Frontal cortex (tissue), 4 donors: Measurements from ENCODE around the gene WDR72. TPM values are rescaled to one million over a fixed set of nuclear protein-coding genes. Genes with fewer than 3 reads are reported as not detected.
"Not testable (repeated sequence)": the region's sequence is repeated elsewhere in the genome, so short reads cannot be mapped to it uniquely, and the experiment has no call there.

ENCODE experiments used
- DNase-seq, 2 donors: peaks; one replicate each; pipeline ENCODE4 v3.0.0; 2012; ENCODE audit warnings: low spot score in 2 of 2
- FAIRE-seq: peaks from 2 replicates; lab custom pipeline; 2012; peaks lifted over from hg19 to GRCh38; lab: Jason Lieb, UNC
- total RNA-seq: library from RNA; depleted of rRNA; stranded (reverse); fragments of >200 nt; gene quantifications from one replicate; pipeline ENCODE4 v1.2.3, GENCODE V29; 2014
- donor health status: control.
- donor health status: control.
- donor health status: control.

WDR72 gene
- total RNA-seq, 1 donor from 2014 or later: under 0.01 TPM

- FAIRE-seq (no peak), DNase-seq (no peak)
Measured at GRCh38 chr15:53548236-53548635, 211.2 kb downstream of the WDR72 start.

DNA sequence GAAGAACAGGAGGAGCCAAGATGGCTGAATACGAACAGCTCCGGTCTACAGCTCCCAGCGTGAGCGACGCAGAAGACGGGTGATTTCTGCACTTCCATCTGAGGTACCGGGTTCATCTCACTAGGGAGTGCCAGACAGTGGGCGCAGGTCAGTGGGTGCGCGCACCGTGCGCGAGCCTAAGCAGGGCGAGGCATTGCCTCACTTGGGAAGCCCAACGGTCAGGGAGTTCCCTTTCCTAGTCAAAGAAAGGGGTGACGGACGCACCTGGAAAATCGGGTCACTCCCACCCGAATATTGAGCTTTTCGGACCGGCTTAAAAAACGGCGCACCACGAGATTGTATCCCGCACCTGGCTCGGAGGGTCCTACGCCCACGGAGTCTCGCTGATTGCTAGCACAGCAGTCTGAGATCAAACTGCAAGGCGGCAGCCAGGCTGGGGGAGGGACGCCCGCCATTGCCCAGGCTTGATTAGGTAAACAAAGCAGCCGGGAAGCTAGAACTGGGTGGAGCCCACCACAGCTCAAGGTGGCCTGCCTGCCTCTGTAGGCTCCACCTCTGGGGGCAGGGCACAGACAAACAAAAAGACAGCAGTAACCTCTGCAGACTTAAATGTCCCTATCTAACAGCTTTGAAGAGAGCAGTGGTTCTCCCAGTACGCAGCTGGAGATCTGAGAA, 218.7 kb downstream of the WDR72 start:
- not testable (repeated sequence) for FAIRE-seq, DNase-seq

- no peak for DNase-seq
- FAIRE-seq: no peak
Measured at GRCh38 chr15:53539878-53540277, 219.6 kb downstream of the WDR72 start.

- DNase-seq: no peak
- no peak for FAIRE-seq
Measured at GRCh38 chr15:53536479-53537120, 222.9 kb downstream of the WDR72 start.

DNA sequence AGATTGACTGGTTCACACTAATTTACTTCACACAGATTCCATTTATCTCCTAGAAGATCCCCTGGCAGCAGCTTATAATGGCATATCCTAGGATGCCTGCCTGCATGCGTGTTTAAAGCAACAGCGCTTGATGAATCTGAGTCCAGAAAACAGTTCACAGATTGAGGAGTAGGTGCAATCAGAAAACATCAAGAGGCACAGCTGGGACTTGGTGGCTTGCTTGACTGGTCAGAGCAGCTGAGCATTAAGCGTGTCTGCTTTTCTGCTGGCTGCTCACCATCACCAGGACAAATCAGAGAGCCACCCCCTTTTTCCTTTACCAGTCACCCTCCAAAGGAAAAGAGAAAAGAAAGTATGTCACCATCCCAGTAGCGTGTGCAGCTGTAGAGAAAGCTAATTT, 223.6 kb downstream of the WDR72 start:
- FAIRE-seq: no peak
- DNase-seq: no peak

DNA sequence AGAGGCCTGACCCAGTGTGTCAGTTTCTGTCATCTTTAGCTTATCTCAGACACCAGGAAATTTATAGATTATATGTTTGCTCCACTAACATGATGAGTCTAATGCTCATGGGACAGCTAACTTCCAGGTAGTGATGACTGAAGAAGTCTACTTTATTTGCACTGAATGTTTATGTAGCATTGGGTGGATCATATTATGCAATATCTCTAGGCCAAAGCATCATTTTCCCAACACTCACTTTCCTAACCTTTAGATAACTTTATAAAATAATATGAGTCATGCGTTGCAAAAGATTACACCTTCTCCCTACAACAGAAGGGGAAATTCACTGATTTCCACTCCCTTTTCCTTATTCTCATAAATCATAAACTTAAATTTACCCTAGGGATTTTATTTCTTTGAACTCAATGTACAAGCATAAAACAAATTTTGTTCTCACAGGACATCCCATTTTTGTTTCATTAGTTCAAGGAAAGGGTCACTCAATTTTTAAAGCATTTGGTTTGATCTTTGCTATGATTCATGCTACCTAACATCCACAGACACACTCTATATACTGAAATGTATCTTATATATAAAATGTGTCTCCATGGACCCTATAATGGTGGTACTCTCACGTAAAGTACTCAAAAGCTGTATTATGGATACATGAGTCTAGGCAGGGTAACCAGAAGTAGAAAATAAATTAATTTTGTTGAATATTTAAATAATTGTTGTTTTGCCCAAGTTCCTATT, 225.2 kb downstream of the WDR72 start:
- FAIRE-seq (no peak), DNase-seq (no peak)

- DNase-seq: no peak
- FAIRE-seq: no peak
Measured at GRCh38 chr15:53530761-53531160, 228.7 kb downstream of the WDR72 start.

DNA sequence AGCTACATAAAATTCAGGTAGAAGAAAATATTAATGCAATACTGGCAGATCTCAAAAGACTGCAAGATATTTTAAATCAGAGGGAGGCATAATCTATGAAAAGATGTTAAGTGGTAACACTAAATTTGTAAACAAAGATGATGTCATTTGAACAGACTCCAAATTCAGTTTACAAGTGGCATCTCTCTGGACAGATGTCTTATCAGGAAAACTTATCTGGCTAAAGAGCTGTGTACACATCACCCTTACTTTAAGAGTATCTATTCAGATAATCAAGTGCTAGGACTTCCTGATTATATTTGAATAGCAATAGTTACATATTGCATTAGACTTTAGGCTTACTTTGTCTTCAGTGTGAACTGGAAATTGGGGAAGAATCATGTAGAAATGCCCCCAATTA, 231.5 kb downstream of the WDR72 start:
- no peak for DNase-seq
- no peak for FAIRE-seq

GRCh38 chr15:53525894-53526293, 233.6 kb downstream of the WDR72 start:
- no peak for FAIRE-seq
- no peak for DNase-seq

DNA sequence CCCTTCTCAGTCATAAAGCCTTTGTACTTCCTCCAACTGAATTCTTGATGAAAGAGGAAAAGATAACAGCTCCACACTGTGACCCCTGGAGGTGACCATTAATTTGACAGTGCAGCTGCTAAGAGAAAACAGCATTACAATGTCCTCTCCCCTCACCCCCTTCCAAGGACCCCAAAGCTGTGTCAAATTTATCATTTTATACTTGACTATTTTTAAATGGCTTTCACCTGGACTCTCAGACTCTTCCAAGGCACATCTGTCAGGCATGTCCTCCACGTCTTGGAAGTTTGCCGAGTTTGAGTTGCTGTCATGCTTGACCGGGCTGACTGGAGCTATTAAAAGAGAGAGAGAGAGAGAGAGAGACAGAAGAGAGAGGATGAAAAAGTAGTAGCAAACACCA, 236.5 kb downstream of the WDR72 start:
- FAIRE-seq (no peak), DNase-seq (no peak)

GRCh38 chr15:53520996-53521395, 238.5 kb downstream of the WDR72 start:
- FAIRE-seq (no peak), DNase-seq (no peak)

DNA sequence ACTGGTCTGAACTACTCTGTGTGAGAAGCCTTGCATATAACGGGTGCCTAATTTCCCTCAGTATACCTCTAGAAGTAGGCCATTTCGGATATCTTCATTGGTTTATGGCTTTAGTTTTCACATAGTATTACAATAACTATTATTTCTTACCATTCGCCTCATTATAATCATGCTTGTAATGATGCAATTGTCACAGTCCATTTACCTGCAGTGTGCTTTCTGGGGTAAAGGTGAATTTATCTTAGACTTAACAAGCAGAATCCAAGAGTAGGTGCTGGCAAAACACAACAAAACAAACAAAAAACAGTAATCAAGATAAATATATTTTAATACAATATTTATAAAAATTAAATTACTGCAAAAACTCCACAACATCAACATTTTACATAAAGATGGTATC, 246.0 kb downstream of the WDR72 start:
- no peak for DNase-seq
- FAIRE-seq: no peak

GRCh38 chr15:53512029-53512428, 247.4 kb downstream of the WDR72 start:
- FAIRE-seq (no peak), DNase-seq (no peak)

DNA sequence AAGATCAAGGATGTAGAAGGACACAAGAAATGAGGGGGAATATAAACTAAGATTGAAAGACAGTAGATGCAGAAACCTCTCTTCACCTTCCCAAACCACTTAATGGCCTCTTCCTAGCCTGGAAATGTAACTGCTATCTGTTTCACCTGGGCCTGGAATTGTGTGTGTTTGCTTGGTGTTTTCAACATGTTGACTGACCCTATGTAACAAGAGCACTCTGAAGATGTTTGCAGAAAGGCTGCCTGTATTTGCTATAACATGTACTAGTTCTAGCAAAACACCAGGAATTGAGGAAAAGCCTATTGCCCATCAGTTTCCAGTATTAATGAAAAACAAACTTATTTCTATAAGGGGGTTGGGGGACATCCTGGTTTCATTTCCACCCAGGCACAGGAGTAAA, 248.3 kb downstream of the WDR72 start:
- DNase-seq (no peak), FAIRE-seq (no peak)

DNA sequence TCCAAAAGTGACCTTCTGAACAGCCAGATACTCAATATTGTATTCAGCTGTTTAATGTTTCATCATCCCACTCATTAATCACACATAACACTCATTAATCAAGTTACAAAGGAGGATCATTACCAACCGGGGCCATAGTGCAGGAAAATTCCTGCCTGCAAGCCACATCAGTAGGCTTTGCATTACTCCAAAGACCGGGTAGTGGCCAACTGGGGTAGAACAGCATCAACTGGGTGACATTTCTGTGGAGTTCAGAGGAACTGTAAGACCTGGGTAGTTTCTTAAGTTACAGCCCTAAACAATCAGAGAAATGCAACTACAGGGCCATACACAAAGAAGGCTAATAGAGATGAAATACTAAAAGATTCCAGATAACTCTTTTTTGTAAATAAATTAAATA, 253.1 kb downstream of the WDR72 start:
- DNase-seq (no peak), FAIRE-seq (no peak)

DNA sequence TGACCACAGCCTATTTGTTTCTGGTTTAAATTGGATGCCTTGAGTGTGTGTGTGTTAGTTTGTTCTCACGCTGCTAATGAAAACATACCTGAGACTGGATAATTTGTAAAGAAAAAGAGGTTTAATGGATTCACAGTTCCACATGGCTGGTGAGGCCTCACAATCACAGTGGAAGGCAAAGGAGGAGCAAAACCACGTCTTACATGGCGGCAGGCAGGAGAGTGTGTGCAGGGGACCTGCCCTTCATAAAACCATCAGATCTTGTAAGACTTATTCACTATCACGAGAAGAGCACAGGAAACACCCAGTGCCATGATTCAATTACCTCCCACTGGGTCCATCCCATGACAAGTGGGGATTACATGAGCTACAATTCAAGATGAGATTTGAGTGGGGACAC, 260.5 kb downstream of the WDR72 start:
- DNase-seq: no peak
- FAIRE-seq: no peak

DNA sequence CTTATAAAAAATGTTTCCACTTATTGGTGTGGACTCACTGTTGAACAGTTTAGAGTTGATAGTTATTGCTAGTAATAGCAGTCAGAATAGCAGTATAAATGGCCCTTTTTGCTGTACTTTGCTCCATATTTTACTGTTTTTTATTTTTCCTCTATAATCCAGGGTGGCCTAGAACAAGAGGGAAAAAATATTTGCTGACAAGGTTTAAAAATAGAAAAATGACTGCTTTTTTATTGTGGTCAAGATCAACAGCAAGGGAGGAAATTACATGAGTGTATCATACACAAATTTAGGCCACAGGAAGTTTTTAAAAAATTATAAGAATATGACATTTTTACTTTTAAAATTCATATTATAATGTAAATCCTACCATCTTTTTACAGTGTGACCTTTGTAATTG, 269.1 kb downstream of the WDR72 start:
- FAIRE-seq: no peak
- DNase-seq: no peak

DNA sequence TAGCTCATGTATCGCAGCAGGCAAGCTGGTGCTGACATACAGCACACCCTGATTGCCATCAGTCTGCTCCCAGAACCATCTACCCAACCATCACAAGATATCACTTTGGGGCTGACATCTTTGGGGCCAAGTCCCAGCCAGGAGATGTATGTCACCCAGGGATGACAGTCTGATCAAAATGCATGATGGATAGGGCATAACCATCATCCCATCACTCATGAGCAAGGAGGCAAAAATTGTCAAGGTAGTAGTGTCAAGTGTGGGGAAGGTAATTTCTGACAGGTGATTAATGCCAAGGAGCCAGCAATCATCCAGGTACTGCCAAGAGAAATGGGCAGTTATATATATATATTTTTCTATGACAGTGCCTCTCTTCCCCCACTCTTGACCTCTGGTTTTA, 277.4 kb downstream of the WDR72 start:
- DNase-seq: no peak
- no peak for FAIRE-seq

DNA sequence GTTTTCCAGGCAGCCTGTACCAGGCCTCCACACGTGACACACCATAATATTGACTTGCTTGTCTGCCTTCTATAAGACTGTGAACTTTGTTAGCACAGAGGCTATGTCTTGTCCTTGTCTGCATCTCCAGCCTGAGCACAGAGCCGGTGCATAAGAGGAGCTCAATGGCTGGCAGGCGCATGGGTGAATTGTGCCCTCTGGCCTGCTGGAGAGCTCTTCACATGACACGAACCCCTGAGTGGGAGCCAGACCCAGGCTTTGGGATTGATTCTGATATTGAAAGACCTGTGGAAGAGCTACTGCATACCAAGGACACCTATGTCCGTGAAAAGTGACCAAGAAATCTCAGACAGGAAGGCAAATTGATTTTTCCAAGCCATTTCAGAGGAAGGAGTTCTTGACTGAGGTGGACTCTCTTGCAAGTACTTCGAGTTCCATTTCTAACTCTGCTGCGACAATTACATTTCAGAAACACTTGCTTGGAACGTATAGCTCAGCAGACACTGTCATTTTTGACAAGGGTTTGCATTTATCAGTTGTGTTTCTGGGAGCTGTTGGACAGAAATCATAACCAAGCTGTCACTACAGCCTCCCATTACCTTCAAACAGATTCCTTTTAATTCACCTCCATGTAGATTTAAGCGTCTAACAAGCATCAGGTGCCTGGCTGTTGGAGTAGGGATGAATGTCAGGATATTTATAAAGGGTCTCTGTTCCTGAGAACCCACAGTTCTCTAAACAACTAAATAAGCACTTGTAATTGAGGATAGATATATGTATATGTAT, 281.3 kb downstream of the WDR72 start:
- DNase-seq (no peak), FAIRE-seq (no peak)

DNA sequence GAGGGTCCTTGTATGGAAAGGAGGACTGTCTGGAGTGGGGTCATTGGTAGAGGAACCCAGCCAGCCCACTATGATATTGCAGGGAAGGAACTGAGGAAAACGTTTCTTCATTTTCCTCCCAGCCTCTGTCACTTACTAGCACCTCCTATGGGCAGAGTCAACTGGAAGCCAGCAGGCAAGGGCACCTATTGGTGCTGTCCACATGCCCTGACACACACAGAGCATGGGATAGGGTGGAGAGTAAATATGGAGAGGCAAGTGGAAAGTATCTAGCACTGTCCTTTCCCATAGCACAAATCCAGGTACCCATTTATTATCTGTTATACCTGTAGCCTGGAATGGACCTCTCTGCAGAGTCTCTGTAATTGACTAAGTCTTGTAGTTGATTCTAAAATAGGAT, 285.6 kb downstream of the WDR72 start:
- FAIRE-seq (no peak), DNase-seq (no peak)

- DNase-seq (no peak), FAIRE-seq (no peak)
Measured at GRCh38 chr15:53473435-53473834, 286.0 kb downstream of the WDR72 start.
